NB4 (cell line): Measurements from ENCODE around the gene KIAA1549.

Experiments
- POLR2A ChIP-seq: IDR thresholded peaks from 2 replicates; pipeline ENCODE4 v1.6.1; 2011; ENCODE audit warnings: mild to moderate bottlenecking; ENCODE audit not compliant: insufficient read length; ENCODE audit errors: extremely low read depth
- TF ChIP-seq, protein P1 (sequence below): IDR thresholded peaks from one replicate; pipeline ENCODE4 v1.5.1; 2012; ENCODE audit warnings: low read depth, low read length

DNA sequence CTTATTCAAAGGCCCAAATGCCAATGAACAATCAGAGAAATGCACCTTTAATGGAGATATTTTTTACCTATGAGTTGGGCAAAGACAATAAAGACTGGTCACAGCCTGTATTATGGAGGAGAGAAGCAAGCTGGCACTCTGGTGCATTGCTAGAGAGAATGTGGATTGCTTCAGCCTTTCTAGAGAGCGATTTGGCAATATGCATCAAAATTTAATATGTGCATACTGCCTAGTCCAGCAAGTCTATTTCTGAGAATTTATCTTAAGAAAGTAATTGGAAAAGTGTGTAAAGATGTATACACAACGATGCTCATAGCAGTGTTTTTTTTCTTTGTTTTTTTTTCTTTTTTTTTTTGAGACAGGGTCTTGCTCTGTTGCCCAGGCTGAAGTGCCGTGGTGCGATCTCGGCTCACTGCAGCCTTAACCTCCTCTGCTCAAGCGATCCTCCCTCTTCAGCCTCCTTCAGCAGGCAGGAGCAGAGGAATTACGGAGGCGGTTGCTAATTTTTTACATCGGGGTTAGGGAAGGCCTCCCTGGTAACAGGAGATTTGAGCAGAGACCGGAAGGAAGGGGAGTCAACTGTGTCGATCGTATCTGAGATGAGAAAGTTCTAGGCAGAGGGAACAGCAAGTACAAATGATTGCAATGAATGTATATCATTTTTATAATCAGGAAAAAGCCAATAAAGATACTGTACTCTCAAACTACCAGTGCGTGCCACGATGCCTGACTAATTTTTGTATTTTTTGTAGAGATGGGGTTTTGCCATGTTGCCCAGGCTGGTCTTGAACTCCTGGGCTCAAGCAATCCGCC, 16.4 kb downstream of the KIAA1549 start:
- TF ChIP-seq, protein P1, sequence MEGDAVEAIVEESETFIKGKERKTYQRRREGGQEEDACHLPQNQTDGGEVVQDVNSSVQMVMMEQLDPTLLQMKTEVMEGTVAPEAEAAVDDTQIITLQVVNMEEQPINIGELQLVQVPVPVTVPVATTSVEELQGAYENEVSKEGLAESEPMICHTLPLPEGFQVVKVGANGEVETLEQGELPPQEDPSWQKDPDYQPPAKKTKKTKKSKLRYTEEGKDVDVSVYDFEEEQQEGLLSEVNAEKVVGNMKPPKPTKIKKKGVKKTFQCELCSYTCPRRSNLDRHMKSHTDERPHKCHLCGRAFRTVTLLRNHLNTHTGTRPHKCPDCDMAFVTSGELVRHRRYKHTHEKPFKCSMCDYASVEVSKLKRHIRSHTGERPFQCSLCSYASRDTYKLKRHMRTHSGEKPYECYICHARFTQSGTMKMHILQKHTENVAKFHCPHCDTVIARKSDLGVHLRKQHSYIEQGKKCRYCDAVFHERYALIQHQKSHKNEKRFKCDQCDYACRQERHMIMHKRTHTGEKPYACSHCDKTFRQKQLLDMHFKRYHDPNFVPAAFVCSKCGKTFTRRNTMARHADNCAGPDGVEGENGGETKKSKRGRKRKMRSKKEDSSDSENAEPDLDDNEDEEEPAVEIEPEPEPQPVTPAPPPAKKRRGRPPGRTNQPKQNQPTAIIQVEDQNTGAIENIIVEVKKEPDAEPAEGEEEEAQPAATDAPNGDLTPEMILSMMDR: no peak
- TF ChIP-seq POLR2A: no peak
